GM12801 (cell line): Measurements from ENCODE around the gene NRAS.

Experiments used
- CTCF ChIP-seq: IDR thresholded peaks from one replicate; pipeline ENCODE4 v1.5.1; 2011; ENCODE audit warnings: control low read depth; ENCODE audit not compliant: insufficient read length; ENCODE audit errors: extremely low read depth

NRAS gene

DNA sequence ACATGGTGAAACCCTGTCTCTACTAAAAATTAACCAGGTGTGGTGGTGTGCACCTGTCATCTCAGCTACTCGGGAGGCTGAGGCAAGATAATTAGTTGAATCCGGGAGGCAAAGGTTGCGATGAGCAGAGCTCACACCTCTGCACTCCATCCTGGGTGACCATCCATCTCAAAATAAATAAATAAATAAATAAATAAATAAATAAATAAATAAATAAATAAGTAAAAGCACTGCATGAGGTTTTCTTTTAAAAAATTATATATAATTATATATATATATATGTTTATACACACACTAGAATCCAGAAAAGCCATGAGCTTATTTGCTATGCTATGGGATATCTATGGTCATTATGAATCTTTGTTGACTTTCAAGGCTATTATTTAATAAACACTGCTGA lies 23.6 kb downstream of the NRAS start:
- TF ChIP-seq CTCF, result no peak

DNA sequence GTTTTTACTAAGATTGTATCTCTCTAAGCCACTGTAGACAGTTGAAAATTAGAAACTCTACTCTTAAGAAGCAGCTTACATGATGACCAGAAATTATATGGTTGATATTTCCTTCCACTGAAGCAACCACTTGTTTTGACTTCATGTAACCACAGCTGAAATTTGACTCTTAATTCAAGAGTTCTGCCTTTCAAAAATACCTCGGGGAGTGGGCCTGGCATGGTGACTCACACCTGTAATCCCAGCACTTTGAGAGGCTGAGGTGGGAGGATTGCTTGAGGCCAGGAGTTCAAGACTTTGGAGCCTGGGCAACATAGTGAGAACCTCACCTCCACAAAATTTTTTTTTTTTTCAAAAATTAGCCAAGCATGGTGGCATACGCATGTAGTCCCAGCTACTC lies 25.5 kb downstream of the NRAS start:
- TF ChIP-seq CTCF, result no peak

GRCh38 chr1:114690148-114690547 lies 26.4 kb downstream of the NRAS start:
- TF ChIP-seq CTCF, result no peak

DNA sequence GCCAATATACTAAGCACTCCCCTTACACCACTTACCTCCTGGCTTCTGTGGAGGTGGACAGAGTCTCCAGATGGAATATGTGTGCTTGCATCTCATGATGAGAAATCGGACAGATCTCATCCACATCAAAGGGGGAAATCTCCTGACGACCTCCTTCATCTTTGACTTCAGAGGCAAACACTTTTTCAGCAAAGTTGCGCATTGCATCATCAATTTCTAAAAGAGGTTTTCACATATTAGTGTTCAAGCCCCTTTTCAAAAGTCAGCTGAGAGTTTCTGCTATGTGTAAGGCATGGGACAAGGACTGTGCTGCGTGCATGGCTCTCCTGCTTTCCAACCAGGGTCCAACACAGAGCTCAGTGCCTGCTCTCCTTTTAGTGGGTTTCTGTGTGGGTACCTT lies 28.0 kb downstream of the NRAS start:
- no peak for TF ChIP-seq CTCF

DNA sequence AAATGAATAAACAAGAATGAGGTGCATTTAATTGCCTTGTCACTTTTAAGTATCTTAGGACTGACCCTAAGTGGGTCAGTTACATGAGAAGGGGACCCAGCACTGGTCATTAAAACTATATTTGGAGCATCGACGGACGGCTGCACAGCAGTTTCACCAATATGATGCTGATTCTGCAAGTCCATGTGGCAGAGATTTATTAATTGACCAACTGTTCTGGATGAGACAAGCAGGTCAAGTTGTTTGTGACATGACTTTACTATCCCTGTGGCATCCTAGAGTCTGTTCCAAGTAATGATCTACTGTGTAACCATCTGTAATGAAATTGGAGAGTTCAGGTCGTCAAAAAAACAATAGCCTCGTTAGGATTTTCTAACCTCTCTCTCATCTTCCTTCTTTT lies 30.7 kb downstream of the NRAS start:
- no peak for TF ChIP-seq CTCF

DNA sequence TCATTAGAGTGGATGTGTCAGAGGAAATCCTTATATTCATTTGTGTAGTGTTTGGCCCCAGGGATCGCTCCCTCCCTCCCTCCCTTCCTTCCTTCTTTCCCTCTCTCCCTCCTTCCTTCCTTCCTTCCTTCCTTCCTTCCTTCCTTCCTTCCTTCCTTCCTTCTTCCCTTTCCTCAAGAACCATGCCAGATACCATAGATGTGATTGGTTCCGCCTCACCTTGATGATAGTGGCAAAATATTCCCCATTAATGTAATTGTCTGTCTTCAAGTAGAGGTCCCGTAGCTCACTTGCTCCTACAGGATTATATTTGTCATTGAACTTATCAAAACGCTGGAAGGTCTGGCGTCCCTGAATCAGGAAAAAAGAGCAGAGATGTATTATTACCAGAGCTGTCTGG lies 38.9 kb downstream of the NRAS start:
- TF ChIP-seq CTCF, result no peak

DNA sequence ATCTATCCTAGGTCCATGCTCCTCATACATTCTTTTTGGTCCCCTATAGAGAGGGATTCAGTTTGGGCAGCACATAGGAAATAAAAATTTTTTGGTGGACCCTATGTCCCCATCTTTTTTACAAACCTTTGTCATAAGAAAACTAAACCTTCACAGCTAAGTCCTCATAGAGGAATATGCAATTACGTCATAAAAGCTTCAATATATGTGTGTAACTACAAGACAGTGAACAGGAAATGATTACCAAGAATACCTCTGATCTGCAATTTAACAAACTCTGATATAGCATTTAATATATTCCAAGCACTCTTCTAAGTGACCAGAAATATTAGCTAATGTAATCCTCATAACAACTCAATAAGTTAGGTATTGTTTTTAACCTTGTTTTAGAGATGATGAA lies 40.5 kb downstream of the NRAS start:
- TF ChIP-seq CTCF, result no peak

GRCh38 chr1:114671939-114672275 lies 44.7 kb downstream of the NRAS start:
- no peak for TF ChIP-seq CTCF
